Peyer's patch (tissue), 4 donors: Measurements from ENCODE around the gene FBXO45.

Experiments used
- CTCF ChIP-seq, 6 experiments: fragments of 450-650 bp in 4 of 6; fragments of 200-600 bp in 2 of 6; sonication (generic) in 1 of 6; IDR thresholded peaks; one replicate each; pipeline ENCODE4 v1.5.1; 2017 to 2019; ENCODE audit warnings: antibody characterized with exemption in 6 of 6, mild to moderate bottlenecking in 3 of 6, moderate library complexity in 1 of 6
- POLR2A ChIP-seq, 2 donors: fragments of 450-650 bp; IDR thresholded peaks; one replicate each; pipeline ENCODE4 v1.5.1; 2017; ENCODE audit warnings: antibody characterized with exemption in 2 of 2, mild to moderate bottlenecking in 2 of 2, moderate library complexity in 2 of 2

GRCh38 chr3:196531418-196531817 lies 37.0 kb upstream of the FBXO45 start:
- TF ChIP-seq CTCF (IDR thresholded peaks at IDR 0.05) = no peak
- TF ChIP-seq POLR2A (IDR thresholded peaks at IDR 0.05) = no peak
